BLaER1 (cell line): ENCODE data around the gene IRF2.

Experiments used
- H3K27ac ChIP-seq: shearing (Covaris generic); formaldehyde crosslinking; 2 replicates; pipeline ENCODE4 v1.8.1; 2022
- H3K27me3 ChIP-seq: shearing (Covaris generic); formaldehyde crosslinking; 2 replicates; pipeline ENCODE4 v1.8.1; 2022
- H3K36me3 ChIP-seq: shearing (Covaris generic); formaldehyde crosslinking; 2 replicates; pipeline ENCODE4 v1.8.1; 2022
- H3K4me1 ChIP-seq: shearing (Covaris generic); formaldehyde crosslinking; 2 replicates; pipeline ENCODE4 v1.8.1; 2022
- H3K4me2 ChIP-seq: shearing (Covaris generic); formaldehyde crosslinking; 2 replicates; pipeline ENCODE4 v1.8.1; 2022
- H3K4me3 ChIP-seq: shearing (Covaris generic); formaldehyde crosslinking; 2 replicates; pipeline ENCODE4 v1.8.1; 2022
- H3K9ac ChIP-seq: shearing (Covaris generic); formaldehyde crosslinking; 2 replicates; pipeline ENCODE4 v1.8.1; 2022
- H3K9me3 ChIP-seq: shearing (Covaris generic); formaldehyde crosslinking; 2 replicates; pipeline ENCODE4 v1.8.1; 2022
- H4K20me1 ChIP-seq: shearing (Covaris generic); formaldehyde crosslinking; 2 replicates; pipeline ENCODE4 v1.8.1; 2022
- Cebpa-rat ChIP-seq: shearing (Covaris generic); IDR thresholded peaks from 2 replicates; pipeline ENCODE4 v1.8.1; 2022

Gene IRF2

DNA sequence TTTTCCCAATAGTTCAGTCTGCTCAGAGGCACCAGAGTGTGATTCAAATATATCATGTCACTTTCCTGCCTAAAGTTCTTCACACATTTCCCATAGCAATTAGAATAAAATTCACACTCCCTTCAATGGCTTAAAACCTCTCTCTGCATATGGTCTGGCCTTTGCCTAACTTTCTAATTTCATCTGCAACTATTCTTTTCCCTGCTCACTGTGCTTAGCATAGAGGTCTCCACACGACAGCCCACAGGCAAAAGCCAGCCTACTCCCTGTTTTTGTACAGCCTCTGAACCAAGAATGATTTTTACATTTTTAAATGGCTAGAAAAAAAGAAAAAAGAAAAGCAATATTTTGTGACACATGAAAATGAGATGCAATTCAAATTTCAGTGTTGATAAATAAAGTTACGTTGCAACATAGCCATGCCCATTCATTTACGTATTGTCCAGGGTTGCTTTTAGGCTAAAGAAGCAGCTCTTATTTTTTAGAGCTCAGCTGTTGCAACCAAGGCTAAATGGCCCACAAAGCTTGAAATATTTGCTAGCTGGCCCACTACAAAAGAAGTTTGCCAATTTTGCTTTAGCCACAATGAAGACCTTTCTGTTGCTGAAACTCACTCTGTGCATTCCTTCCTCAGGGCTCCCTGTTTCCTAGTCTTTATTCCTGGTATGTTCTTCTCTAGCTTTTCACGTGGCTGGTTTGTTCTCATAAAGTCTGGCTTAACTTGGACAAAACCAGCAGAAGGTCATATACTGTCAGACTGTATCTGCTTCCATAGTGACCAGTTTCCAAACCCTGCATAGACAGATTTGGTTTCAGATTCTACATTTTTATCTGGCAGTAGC is 26.6 kb upstream of the IRF2 start:
- TF ChIP-seq Cebpa-rat, result no peak
- Histone ChIP-seq H3K27me3 (no peaks in the 10 kb centered on the region), H3K36me3 (no peaks in the 10 kb centered on the region), H3K9ac (no peak overlapping the region), H4K20me1 (no peaks in the 10 kb centered on the region), H3K27ac (no peak overlapping the region), H3K9me3 (peaks cover 7% of the 10 kb centered on the region), H3K4me2 (no peak overlapping the region), H3K4me3 (no peak overlapping the region), H3K4me1 (peaks cover 28% of the 10 kb centered on the region)

DNA sequence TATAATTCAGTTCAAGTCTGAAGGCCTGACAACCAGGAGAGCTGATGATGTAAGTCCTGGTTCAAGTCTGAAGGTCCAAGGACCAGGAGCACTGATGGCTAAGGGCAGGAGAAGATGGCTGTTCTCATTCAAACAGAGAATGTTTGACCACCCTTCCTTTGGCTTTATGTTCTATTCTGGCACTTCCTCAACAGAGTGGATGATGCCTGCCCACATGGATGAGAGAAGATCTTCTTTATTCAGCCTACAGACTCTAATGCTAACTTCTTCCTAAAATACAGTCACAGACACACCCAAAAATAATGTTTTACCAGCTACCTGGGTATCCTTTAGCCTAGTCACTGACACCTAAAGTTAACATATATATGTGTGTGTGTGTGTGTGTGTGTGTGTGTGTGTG is 25.6 kb upstream of the IRF2 start:
- Histone ChIP-seq H3K27ac (no peak overlapping the region), H3K27me3 (no peaks in the 10 kb centered on the region), H4K20me1 (no peaks in the 10 kb centered on the region), H3K4me2 (no peak overlapping the region), H3K9me3 (peaks cover 7% of the 10 kb centered on the region), H3K9ac (no peak overlapping the region), H3K4me1 (peaks cover 24% of the 10 kb centered on the region), H3K4me3 (no peak overlapping the region), H3K36me3 (no peaks in the 10 kb centered on the region)
- no peak for TF ChIP-seq Cebpa-rat

DNA sequence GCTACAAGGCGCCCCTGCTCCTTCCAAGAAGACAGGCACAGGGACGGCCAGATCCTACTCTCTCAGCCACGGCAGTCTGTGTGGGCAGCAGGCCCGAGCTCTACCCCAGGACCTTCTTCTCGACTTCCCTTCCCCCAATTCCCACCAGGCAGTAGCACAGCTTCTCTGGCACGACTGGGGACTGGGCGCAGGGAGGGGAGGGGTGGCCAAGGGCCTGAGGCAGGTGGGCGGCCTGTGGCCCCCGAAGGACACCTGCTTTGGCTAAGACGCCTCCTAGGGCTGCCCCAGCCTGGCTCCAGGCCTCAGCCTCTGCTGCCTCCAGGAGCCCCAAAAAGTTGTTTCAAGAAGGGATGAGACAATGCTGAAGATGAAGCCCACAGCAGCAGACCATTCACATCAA is 24.2 kb upstream of the IRF2 start:
- TF ChIP-seq Cebpa-rat, result no peak
- Histone ChIP-seq H3K4me1 (peaks cover 18% of the 10 kb centered on the region), H3K4me2 (no peak overlapping the region), H3K9ac (no peak overlapping the region), H3K4me3 (no peak overlapping the region), H4K20me1 (no peaks in the 10 kb centered on the region), H3K9me3 (peaks cover 7% of the 10 kb centered on the region), H3K27ac (no peak overlapping the region), H3K36me3 (no peaks in the 10 kb centered on the region), H3K27me3 (no peaks in the 10 kb centered on the region)

DNA sequence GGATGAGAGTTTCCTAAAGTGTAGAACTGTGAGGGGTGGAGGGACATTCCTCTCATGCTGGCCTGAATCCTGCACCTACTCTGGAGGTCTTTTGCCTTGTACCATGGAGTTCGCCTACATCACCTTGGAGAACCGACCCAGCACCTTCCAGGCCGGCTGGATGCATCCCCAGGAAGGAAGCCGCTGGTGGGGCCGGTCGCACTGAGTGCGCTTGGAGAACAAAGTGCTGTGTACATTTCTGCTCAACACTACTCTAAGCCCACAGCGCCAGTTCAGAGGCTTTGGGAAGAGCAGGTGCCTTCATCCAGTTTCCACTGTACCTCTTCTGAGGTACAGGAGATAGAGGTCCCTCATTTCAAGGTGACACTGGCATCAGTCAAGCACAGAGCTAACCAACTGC is 15.4 kb upstream of the IRF2 start:
- no peak for TF ChIP-seq Cebpa-rat
- Histone ChIP-seq H3K36me3 (no peaks in the 10 kb centered on the region), H3K4me1 (peaks cover 22% of the 10 kb centered on the region), H3K27ac (no peak overlapping the region), H3K9me3 (peaks cover 8% of the 10 kb centered on the region; the same call in 1 of the 2 replicates), H3K4me2 (no peak overlapping the region), H4K20me1 (no peaks in the 10 kb centered on the region), H3K4me3 (no peak overlapping the region), H3K27me3 (no peaks in the 10 kb centered on the region), H3K9ac (no peak overlapping the region)

DNA sequence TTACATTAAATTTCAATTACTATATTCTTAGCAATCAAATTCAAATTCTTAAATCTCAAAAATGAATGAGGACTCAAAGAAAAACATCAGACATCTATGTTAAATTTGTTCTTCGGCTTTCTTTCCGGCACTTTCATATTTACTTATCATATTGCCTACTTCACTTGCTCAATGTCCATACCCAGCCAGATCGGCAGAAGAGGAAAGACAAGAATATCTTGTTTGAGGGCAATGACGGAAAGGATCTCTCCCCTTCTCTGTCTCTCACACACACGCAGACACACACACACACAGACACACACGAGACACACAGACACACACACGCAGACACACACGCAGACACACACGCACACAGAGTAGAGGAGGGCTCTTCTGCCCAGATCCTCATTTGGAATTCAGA is 13.2 kb upstream of the IRF2 start:
- H3K27me3 ChIP-seq, result no peaks in the 10 kb centered on the region
- H3K36me3 ChIP-seq, result no peaks in the 10 kb centered on the region
- no peak overlapping the region for H3K27ac ChIP-seq
- no peak overlapping the region for H3K4me3 ChIP-seq
- H3K9ac ChIP-seq, result no peak overlapping the region
- peaks cover 11% of the 10 kb centered on the region for H3K9me3 ChIP-seq
- peaks cover 10% of the 10 kb centered on the region for H3K4me1 ChIP-seq
- H4K20me1 ChIP-seq, result no peaks in the 10 kb centered on the region
- TF ChIP-seq Cebpa-rat, result no peak
- H3K4me2 ChIP-seq, result no peak overlapping the region

DNA sequence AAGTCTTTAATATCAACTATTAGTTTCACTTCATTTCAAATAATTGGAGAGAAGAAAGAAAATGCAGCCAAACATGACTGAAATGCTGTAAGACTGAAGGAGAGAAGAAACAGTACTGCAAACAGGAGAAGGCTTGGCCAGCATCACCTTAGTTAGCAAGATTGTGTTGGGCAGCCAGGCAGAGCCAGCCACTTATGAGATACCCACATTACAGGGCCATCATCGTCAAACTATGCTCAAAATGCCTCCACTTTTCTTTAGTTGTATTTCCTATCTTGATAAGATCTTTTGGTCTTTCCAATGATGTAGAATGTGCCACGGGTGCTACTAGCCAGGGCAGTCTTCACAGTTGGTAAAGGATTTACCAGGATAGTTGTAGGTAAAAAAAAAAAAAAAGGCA is 10.9 kb upstream of the IRF2 start:
- H3K4me2 ChIP-seq, result no peak overlapping the region
- no peaks in the 10 kb centered on the region for H3K36me3 ChIP-seq
- H3K4me3 ChIP-seq, result no peak overlapping the region
- H3K27ac ChIP-seq, result no peak overlapping the region
- TF ChIP-seq Cebpa-rat, result no peak
- H3K27me3 ChIP-seq, result no peaks in the 10 kb centered on the region
- peaks cover 8% of the 10 kb centered on the region for H3K9me3 ChIP-seq
- H4K20me1 ChIP-seq, result no peaks in the 10 kb centered on the region
- no peak overlapping the region for H3K9ac ChIP-seq
- H3K4me1 ChIP-seq, result peaks cover 1% of the 10 kb centered on the region; the same call in 1 of the 2 replicates

DNA sequence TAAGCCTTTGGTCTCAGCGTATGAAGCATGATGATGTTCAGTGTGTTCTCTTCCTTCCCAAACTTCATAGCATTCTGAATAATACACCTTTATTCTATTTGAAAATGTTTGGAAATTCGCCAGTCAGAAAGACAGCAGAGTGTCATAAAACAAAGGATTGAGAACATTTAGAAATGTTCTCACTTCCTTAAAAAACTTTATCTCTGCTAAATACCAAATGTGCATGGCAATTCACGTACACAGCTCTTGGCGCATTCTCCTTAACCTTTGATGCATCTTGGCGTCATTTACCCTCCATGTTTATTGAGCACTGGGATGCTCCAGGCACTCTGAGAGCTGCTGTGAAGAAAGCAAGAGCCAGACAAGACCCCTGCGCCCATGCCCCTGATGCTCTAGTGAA is 7.2 kb upstream of the IRF2 start:
- Histone ChIP-seq H3K9ac (no peak overlapping the region), H3K4me3 (no peak overlapping the region), H3K4me1 (peaks cover 17% of the 10 kb centered on the region), H3K27ac (no peak overlapping the region), H4K20me1 (no peaks in the 10 kb centered on the region), H3K4me2 (no peak overlapping the region), H3K36me3 (no peaks in the 10 kb centered on the region), H3K27me3 (no peaks in the 10 kb centered on the region), H3K9me3 (peaks cover 8% of the 10 kb centered on the region)
- no peak for TF ChIP-seq Cebpa-rat

DNA sequence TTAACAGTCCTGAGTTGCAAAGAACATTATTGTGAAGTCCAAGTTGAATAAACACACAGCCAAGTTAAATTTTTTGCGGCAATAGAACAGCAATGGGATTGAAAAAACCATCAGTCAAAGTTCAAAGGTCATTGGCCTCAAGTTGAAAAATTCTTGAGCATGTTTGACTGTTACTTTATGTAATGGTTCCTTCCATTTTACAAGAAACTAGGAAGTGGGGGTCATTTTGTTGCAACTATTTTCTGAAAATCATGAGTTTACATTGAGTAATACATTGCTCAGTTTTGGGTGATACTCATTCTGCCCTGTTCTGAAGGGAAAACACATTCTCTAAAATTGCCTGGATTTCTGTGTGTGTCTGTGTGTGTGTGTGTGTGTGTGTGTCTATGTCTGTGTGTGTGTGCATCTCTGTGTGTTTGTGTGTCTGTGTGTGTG is 5.2 kb upstream of the IRF2 start:
- Histone ChIP-seq H3K9me3 (peaks cover 8% of the 10 kb centered on the region), H3K27me3 (no peaks in the 10 kb centered on the region), H3K4me2 (no peak overlapping the region), H3K4me1 (peaks cover 29% of the 10 kb centered on the region), H3K36me3 (no peaks in the 10 kb centered on the region), H4K20me1 (peaks cover 13% of the 10 kb centered on the region; the same call in 1 of the 2 replicates), H3K4me3 (no peak overlapping the region), H3K27ac (no peak overlapping the region), H3K9ac (no peak overlapping the region)
- TF ChIP-seq Cebpa-rat, result no peak

DNA sequence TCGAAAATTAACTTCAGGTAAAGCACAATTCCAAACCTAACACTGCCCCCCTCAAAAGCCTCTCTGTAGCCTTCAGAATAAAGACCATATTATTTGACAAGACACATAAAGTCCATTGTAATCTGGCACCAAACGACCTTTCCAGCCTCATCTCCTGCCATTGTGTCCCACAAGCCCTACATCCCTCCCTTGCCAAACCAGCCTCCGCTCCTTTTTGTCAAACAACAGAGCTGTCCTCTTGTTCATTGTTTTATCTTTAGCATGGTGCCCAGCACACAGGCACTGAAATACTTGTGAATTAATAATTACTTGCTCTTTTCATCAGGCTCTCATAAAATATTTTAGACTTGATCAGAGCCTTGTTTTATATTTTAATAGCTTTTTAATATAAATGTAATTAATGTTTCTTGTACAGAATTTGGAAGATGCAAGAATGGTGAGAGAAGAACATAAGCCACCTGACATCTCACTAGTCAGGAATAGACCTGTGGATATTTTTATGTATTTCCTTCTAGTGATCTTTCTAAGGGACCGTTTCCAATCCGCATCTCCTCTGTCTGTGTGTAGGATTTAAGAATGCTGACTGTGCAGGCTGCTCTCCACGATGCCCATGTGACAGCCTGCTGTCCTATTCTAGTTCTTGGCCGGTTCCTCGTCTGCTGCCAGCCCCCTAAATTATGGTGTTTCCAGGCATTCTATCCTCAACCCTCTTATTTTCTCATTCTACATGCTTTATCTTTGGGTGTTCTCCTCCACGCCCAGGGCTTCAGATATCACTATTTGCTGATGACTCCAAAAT is 3.0 kb upstream of the IRF2 start:
- TF ChIP-seq Cebpa-rat, result no peak
- Histone ChIP-seq H3K9ac (no peak overlapping the region), H3K4me2 (peak overlapping the region; percentile 83)

DNA sequence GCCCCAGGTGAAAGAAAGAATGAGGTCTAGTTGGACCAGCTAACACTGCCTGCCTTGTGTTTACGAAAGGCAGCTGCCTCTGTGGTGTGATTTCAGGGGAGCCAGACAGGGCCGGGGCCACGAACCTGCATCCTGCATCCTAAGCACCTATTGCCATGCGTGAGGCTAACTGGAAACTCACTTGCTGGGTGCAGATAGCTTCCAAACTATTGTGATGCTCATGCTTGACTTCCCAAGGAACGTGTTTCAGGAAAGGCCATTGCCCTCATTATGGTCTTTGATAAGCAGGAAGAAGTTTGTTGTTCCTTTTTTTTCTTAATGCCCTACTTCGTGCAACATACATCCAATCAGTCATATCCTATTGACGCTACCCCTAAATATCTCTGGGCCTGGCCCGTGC is 2.3 kb upstream of the IRF2 start:
- Histone ChIP-seq H3K4me1 (peaks cover 35% of the 10 kb centered on the region), H3K4me3 (no peak overlapping the region), H3K9ac (no peak overlapping the region), H3K36me3 (no peaks in the 10 kb centered on the region), H3K27ac (no peak overlapping the region), H3K4me2 (peak overlapping the region; percentile 83), H3K9me3 (no peaks in the 10 kb centered on the region), H3K27me3 (no peaks in the 10 kb centered on the region), H4K20me1 (peaks cover 24% of the 10 kb centered on the region; the same call in 1 of the 2 replicates)
- no peak for TF ChIP-seq Cebpa-rat

More for the DNA sequence above, 3.0 kb upstream of the IRF2 start:
- Histone ChIP-seq H3K9me3 (no peaks in the 10 kb centered on the region), H3K27me3 (no peaks in the 10 kb centered on the region), H3K4me3 (no peak overlapping the region), H4K20me1 (peaks cover 17% of the 10 kb centered on the region; the same call in 1 of the 2 replicates), H3K27ac (no peak overlapping the region), H3K4me1 (peaks cover 29% of the 10 kb centered on the region), H3K36me3 (no peaks in the 10 kb centered on the region)
